WTC11 (cell line): ENCODE results near the gene C3orf62.

Experiments used
- JUN ChIP-seq: sonication (generic); formaldehyde crosslinking; IDR thresholded peaks from 2 replicates; pipeline ENCODE4 v1.8.0; 2023; ENCODE audit warnings: mild to moderate bottlenecking, missing genetic modification reagents
- RELA ChIP-seq: sonication (generic); formaldehyde crosslinking; IDR thresholded peaks from 2 replicates; pipeline ENCODE4 v1.8.1; 2022; ENCODE audit warnings: missing genetic modification reagents, mild to moderate bottlenecking, borderline replicate concordance
- TEAD1 ChIP-seq: sonication (generic); formaldehyde crosslinking; IDR thresholded peaks from 2 replicates; pipeline ENCODE4 v1.8.0; 2022; ENCODE audit warnings: mild to moderate bottlenecking, missing genetic modification reagents
- TF ChIP-seq, protein P1 (sequence below): sonication (generic); formaldehyde crosslinking; IDR thresholded peaks from 2 replicates; pipeline ENCODE4 v1.8.0; 2022; ENCODE audit warnings: mild to moderate bottlenecking, missing genetic modification reagents
- TF ChIP-seq, protein P2 (sequence below): sonication (generic); formaldehyde crosslinking; IDR thresholded peaks from 2 replicates; pipeline ENCODE4 v1.8.0; 2023; ENCODE audit warnings: missing genetic modification reagents, mild to moderate bottlenecking, borderline replicate concordance
- TF ChIP-seq, protein P3 (sequence below): fragments of 200-600 bp; IDR thresholded peaks from 2 replicates; pipeline ENCODE4 v1.8.0; 2022; ENCODE audit warnings: antibody characterized with exemption
- TF ChIP-seq, protein P4 (sequence below): sonication (generic); formaldehyde crosslinking; IDR thresholded peaks from 2 replicates; pipeline ENCODE4 v1.8.0; 2022; ENCODE audit warnings: mild to moderate bottlenecking, missing genetic modification reagents
- TF ChIP-seq, protein P5 (sequence below): sonication (generic); formaldehyde crosslinking; IDR thresholded peaks from 2 replicates; pipeline ENCODE4 v1.8.0; 2022; ENCODE audit warnings: mild to moderate bottlenecking, missing genetic modification reagents
- TF ChIP-seq, protein P6 (sequence below): sonication (generic); formaldehyde crosslinking; conservative IDR thresholded peaks from 2 replicates; pipeline ENCODE4 v1.8.1; 2022; ENCODE audit warnings: mild to moderate bottlenecking, missing genetic modification reagents
- TF ChIP-seq, protein P7 (sequence below): sonication (generic); formaldehyde crosslinking; IDR thresholded peaks from 2 replicates; pipeline ENCODE4 v1.8.1; 2022; ENCODE audit warnings: mild to moderate bottlenecking, missing genetic modification reagents, moderate library complexity, borderline replicate concordance
- TF ChIP-seq, protein P8 (sequence below): sonication (generic); formaldehyde crosslinking; IDR thresholded peaks from 2 replicates; pipeline ENCODE4 v1.8.1; 2023; ENCODE audit warnings: mild to moderate bottlenecking, missing genetic modification reagents, moderate library complexity

DNA sequence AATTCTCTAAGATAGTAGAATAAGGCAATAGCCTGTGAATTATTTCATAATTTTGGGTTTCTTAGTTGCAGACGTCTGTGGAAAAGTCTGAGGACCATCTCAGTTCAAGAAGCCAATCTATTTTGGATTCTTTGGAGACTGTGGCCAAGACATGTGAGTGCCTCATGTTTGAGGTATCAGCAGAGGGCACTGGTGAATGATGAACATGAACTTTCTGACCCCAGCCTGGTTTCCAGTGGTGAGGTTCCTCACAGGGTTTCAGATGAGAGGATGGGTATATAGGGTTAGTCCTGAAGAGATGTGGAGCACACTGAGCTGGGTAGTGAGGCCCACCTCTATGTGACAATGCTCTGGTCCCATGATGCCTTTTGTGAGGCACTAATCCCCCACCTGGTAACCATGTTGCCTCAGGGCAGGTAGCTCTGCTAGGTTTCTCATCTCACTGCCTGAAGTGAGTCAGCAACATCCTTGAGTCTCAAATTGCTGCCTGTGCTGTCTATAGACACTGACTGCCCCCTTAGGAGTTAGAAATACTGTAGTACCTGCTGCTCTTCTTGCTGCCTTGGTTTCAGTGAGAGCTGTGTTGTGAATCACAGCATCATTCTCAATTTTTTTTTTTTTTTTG lies 32.3 kb downstream of the C3orf62 start:
- TF ChIP-seq, protein P1, sequence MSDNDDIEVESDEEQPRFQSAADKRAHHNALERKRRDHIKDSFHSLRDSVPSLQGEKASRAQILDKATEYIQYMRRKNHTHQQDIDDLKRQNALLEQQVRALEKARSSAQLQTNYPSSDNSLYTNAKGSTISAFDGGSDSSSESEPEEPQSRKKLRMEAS (CRISPR knock-in tag) = no peak
- TF ChIP-seq, protein P2, sequence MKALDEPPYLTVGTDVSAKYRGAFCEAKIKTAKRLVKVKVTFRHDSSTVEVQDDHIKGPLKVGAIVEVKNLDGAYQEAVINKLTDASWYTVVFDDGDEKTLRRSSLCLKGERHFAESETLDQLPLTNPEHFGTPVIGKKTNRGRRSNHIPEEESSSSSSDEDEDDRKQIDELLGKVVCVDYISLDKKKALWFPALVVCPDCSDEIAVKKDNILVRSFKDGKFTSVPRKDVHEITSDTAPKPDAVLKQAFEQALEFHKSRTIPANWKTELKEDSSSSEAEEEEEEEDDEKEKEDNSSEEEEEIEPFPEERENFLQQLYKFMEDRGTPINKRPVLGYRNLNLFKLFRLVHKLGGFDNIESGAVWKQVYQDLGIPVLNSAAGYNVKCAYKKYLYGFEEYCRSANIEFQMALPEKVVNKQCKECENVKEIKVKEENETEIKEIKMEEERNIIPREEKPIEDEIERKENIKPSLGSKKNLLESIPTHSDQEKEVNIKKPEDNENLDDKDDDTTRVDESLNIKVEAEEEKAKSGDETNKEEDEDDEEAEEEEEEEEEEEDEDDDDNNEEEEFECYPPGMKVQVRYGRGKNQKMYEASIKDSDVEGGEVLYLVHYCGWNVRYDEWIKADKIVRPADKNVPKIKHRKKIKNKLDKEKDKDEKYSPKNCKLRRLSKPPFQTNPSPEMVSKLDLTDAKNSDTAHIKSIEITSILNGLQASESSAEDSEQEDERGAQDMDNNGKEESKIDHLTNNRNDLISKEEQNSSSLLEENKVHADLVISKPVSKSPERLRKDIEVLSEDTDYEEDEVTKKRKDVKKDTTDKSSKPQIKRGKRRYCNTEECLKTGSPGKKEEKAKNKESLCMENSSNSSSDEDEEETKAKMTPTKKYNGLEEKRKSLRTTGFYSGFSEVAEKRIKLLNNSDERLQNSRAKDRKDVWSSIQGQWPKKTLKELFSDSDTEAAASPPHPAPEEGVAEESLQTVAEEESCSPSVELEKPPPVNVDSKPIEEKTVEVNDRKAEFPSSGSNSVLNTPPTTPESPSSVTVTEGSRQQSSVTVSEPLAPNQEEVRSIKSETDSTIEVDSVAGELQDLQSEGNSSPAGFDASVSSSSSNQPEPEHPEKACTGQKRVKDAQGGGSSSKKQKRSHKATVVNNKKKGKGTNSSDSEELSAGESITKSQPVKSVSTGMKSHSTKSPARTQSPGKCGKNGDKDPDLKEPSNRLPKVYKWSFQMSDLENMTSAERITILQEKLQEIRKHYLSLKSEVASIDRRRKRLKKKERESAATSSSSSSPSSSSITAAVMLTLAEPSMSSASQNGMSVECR (CRISPR knock-in tag) = no peak
- no peak for TF ChIP-seq RELA (CRISPR knock-in tag)
- TF ChIP-seq, protein P3, sequence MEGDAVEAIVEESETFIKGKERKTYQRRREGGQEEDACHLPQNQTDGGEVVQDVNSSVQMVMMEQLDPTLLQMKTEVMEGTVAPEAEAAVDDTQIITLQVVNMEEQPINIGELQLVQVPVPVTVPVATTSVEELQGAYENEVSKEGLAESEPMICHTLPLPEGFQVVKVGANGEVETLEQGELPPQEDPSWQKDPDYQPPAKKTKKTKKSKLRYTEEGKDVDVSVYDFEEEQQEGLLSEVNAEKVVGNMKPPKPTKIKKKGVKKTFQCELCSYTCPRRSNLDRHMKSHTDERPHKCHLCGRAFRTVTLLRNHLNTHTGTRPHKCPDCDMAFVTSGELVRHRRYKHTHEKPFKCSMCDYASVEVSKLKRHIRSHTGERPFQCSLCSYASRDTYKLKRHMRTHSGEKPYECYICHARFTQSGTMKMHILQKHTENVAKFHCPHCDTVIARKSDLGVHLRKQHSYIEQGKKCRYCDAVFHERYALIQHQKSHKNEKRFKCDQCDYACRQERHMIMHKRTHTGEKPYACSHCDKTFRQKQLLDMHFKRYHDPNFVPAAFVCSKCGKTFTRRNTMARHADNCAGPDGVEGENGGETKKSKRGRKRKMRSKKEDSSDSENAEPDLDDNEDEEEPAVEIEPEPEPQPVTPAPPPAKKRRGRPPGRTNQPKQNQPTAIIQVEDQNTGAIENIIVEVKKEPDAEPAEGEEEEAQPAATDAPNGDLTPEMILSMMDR = no peak
- TF ChIP-seq, protein P4, sequence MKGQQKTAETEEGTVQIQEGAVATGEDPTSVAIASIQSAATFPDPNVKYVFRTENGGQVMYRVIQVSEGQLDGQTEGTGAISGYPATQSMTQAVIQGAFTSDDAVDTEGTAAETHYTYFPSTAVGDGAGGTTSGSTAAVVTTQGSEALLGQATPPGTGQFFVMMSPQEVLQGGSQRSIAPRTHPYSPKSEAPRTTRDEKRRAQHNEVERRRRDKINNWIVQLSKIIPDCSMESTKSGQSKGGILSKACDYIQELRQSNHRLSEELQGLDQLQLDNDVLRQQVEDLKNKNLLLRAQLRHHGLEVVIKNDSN (CRISPR knock-in tag) = no peak
- TF ChIP-seq TEAD1 (CRISPR knock-in tag) = no peak
- TF ChIP-seq, protein P5, sequence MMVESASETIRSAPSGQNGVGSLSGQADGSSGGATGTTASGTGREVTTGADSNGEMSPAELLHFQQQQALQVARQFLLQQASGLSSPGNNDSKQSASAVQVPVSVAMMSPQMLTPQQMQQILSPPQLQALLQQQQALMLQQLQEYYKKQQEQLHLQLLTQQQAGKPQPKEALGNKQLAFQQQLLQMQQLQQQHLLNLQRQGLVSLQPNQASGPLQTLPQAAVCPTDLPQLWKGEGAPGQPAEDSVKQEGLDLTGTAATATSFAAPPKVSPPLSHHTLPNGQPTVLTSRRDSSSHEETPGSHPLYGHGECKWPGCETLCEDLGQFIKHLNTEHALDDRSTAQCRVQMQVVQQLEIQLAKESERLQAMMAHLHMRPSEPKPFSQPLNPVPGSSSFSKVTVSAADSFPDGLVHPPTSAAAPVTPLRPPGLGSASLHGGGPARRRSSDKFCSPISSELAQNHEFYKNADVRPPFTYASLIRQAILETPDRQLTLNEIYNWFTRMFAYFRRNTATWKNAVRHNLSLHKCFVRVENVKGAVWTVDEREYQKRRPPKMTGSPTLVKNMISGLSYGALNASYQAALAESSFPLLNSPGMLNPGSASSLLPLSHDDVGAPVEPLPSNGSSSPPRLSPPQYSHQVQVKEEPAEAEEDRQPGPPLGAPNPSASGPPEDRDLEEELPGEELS (CRISPR knock-in tag) = no peak
- TF ChIP-seq, protein P6, sequence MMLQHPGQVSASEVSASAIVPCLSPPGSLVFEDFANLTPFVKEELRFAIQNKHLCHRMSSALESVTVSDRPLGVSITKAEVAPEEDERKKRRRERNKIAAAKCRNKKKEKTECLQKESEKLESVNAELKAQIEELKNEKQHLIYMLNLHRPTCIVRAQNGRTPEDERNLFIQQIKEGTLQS (CRISPR knock-in tag) = no peak
- TF ChIP-seq, protein P7, sequence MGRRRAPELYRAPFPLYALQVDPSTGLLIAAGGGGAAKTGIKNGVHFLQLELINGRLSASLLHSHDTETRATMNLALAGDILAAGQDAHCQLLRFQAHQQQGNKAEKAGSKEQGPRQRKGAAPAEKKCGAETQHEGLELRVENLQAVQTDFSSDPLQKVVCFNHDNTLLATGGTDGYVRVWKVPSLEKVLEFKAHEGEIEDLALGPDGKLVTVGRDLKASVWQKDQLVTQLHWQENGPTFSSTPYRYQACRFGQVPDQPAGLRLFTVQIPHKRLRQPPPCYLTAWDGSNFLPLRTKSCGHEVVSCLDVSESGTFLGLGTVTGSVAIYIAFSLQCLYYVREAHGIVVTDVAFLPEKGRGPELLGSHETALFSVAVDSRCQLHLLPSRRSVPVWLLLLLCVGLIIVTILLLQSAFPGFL = no peak
- TF ChIP-seq, protein P8, sequence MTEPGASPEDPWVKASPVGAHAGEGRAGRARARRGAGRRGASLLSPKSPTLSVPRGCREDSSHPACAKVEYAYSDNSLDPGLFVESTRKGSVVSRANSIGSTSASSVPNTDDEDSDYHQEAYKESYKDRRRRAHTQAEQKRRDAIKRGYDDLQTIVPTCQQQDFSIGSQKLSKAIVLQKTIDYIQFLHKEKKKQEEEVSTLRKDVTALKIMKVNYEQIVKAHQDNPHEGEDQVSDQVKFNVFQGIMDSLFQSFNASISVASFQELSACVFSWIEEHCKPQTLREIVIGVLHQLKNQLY (CRISPR knock-in tag) = no peak
- no peak for TF ChIP-seq JUN
